Spleen (tissue), 11 donors: ENCODE data around the gene MACROD2. TPM values are rescaled to one million over a fixed set of nuclear protein-coding genes. Genes with fewer than 3 reads are reported as not detected.

ENCODE experiments used
- DNase-seq: peaks from one replicate; pipeline ENCODE4 v3.0.0-alpha.2; 2020
- H3K27ac ChIP-seq, 8 donors: fragments of 200-600 bp; sonication (generic) in 7 of 8; 1 replicate in 4 of 8; 2 replicates in 4 of 8; pipeline versions ENCODE4 v1.5.0 to v1.8.0; 2016 to 2021; ENCODE audit warnings: inconsistent platforms in 4 of 8, mild to moderate bottlenecking in 4 of 8, moderate library complexity in 1 of 8
- H3K27me3 ChIP-seq, 7 donors: fragments of 200-600 bp; sonication (generic) in 6 of 7; replicated peaks in 1 of 7; 1 replicate in 4 of 7; 2 replicates in 3 of 7; pipeline versions ENCODE4 v1.5.0 to v1.8.0; 2016 to 2021; ENCODE audit warnings: inconsistent platforms in 3 of 7, mild to moderate bottlenecking in 1 of 7
- H3K36me3 ChIP-seq, 6 donors: fragments of 200-600 bp; sonication (generic) in 5 of 6; 1 replicate in 4 of 6; 2 replicates in 2 of 6; pipeline versions ENCODE4 v1.5.0 to v1.8.0; 2016 to 2021; ENCODE audit warnings: inconsistent platforms in 2 of 6
- H3K4me1 ChIP-seq, 6 donors: fragments of 200-600 bp; sonication (generic) in 5 of 6; 1 replicate in 3 of 6; 2 replicates in 3 of 6; pipeline versions ENCODE4 v1.5.0 to v1.8.0; 2016 to 2021; ENCODE audit warnings: inconsistent platforms in 3 of 6
- H3K4me3 ChIP-seq, 8 donors: fragments of 200-600 bp; sonication (generic) in 7 of 8; 1 replicate in 4 of 8; 2 replicates in 4 of 8; pipeline versions ENCODE4 v1.5.0 to v1.8.0; 2016 to 2021; ENCODE audit warnings: inconsistent platforms in 4 of 8, mild to moderate bottlenecking in 4 of 8, moderate library complexity in 2 of 8
- H3K9me3 ChIP-seq, 8 donors: fragments of 200-600 bp; sonication (generic) in 7 of 8; 1 replicate in 4 of 8; 2 replicates in 4 of 8; pipeline versions ENCODE4 v1.5.0 to v1.8.0; 2016 to 2021; ENCODE audit warnings: inconsistent platforms in 4 of 8
- CTCF ChIP-seq, 11 experiments: fragments of 200-600 bp in 7 of 11; fragments of 450-650 bp in 4 of 11; sonication (generic) in 4 of 11; IDR thresholded peaks in 8 of 11; conservative IDR thresholded peaks in 3 of 11; 1 replicate in 7 of 11; 2 replicates in 4 of 11; pipeline versions ENCODE4 v1.4.0 to v1.8.0; 2016 to 2021; ENCODE audit warnings: antibody characterized with exemption in 11 of 11, inconsistent platforms in 4 of 11, mild to moderate bottlenecking in 1 of 11
- POLR2A ChIP-seq, 3 donors: fragments of 450-650 bp; IDR thresholded peaks; one replicate each; pipeline ENCODE4 v1.5.1; 2017; ENCODE audit warnings: antibody characterized with exemption in 3 of 3, mild to moderate bottlenecking in 1 of 3
- POLR2AphosphoS5 ChIP-seq, 3 donors: sonication (generic); formaldehyde crosslinking; IDR thresholded peaks; one replicate each; pipeline ENCODE4 v1.5.1; 2017; ENCODE audit warnings: antibody characterized with exemption in 3 of 3
- WGBS, 5 donors: extraction: QIAGEN DNeasy Blood & Tissue Kit in 3 of 5; methylation state at CpG; one replicate each; pipeline versions ENCODE4 v1.1.5 to v1.1.7; 2013 to 2018; 5-methylcytosine and 5-hydroxymethylcytosine counted together
- intact Hi-C: fragments of 100-400 bp; cut with DNase I; formaldehyde crosslinking; loops from one replicate; pipeline ENCODE4 v1.15.0; 2023; ENCODE audit warnings: low total_unique reads
- polyA plus RNA-seq, 3 donors: library from polyadenylated mRNA; stranded (reverse); fragments of 200-250 nt; gene quantifications; one replicate each; pipeline ENCODE4 v1.2.1, GENCODE V29; 2013
- total RNA-seq, 7 donors: library from RNA; depleted of rRNA in 3 of 7; stranded (reverse); fragments of >200 nt in 3 of 7; fragmentation: NEBNext Ultra II Directional in 4 of 7; extraction: Animal tissue kit (Norgen Biotek cat#: 25700) in 4 of 7; gene quantifications; one replicate each; pipeline versions ENCODE4 v1.1.0 to v1.2.1, GENCODE V29; 2016 to 2021
- donor health status: healthy with polysubstance abuse.
- donor health status: DM: no; HTN: no; CAD: no; lungs with moderate emphysema.
- donor health status: DM: no; HTN: no; CAD: no.
- donor health status: Bipolar disorder and iron deficiency.
- donor health status: healthy.
- donor health status: DM: no; HTN: no; CAD: no.
- donor health status: DM: yes; HTN: yes; CAD: no.

The MACROD2 gene
- total and polyA plus RNA-seq, 10 donors, result 1.5 to 4.7 (median 3.4) TPM

GRCh38 chr20:14580418-14581074, 585.2 kb downstream of the MACROD2 start:
- H3K9me3 ChIP-seq, result no peaks in the 10 kb centered on the region
- no peaks in the 10 kb centered on the region for H3K4me1 ChIP-seq
- TF ChIP-seq POLR2AphosphoS5 (IDR thresholded peaks at IDR 0.05), result no peak
- no peak for TF ChIP-seq POLR2A (IDR thresholded peaks at IDR 0.05)
- no peak for TF ChIP-seq CTCF (IDR thresholded peaks at IDR 0.05 in 8 of 11, conservative IDR thresholded peaks at IDR 0.05 in 3 of 11)
- H3K36me3 ChIP-seq, result no peaks in the 10 kb centered on the region
- H3K4me3 ChIP-seq, result no peak overlapping the region
- no peaks in the 10 kb centered on the region for H3K27me3 ChIP-seq
- intact Hi-C loops, result no loop called here
- H3K27ac ChIP-seq, result no peak overlapping the region
- DNase-seq, result no peak
- 51 to 75% (median 67%) methylated on average over 4 of the region's 4 CpGs for WGBS, 5 donors

- Histone ChIP-seq H3K27me3 (no peaks in the 10 kb centered on the region), H3K9me3 (no peaks in the 10 kb centered on the region), H3K4me1 (no peaks in the 10 kb centered on the region), H3K27ac (no peak overlapping the region), H3K4me3 (no peak overlapping the region), H3K36me3 (no peaks in the 10 kb centered on the region)
- TF ChIP-seq POLR2AphosphoS5 (IDR thresholded peaks at IDR 0.05) (no peak), POLR2A (IDR thresholded peaks at IDR 0.05) (no peak), CTCF (IDR thresholded peaks at IDR 0.05 in 8 of 11, conservative IDR thresholded peaks at IDR 0.05 in 3 of 11) (no peak)
- WGBS, 5 donors, result 77 to 89% (median 85%) methylated on average over 3 of the region's 3 CpGs
- intact Hi-C loops, result no loop called here
- DNase-seq, result no peak
Measured at GRCh38 chr20:14581731-14582130, 586.4 kb downstream of the MACROD2 start.

DNA sequence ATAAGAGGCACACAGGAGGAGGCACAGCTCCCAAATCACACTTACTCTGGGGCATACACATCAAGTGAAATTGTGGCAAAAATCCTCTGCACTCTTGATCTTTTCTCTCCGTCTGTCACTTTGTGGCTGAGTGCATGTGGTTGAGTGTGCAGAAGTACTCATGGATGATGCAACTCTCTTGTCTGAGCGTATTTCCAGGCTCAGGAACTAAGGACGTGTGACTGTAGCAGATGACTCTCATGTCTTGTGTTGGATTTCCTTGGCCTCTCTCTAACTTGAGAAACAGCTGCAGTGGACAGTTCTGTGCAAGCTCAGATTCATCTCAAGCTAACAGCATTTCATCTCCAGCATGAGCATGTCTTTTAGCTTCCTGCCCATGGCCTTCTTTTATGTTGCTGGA, 587.5 kb downstream of the MACROD2 start:
- Histone ChIP-seq H3K27me3 (no peaks in the 10 kb centered on the region), H3K4me3 (no peak overlapping the region), H3K9me3 (no peaks in the 10 kb centered on the region), H3K27ac (no peak overlapping the region), H3K36me3 (no peaks in the 10 kb centered on the region), H3K4me1 (no peaks in the 10 kb centered on the region)
- TF ChIP-seq POLR2A (IDR thresholded peaks at IDR 0.05) (no peak), CTCF (IDR thresholded peaks at IDR 0.05 in 8 of 11, conservative IDR thresholded peaks at IDR 0.05 in 3 of 11) (no peak)
- intact Hi-C loops, result no loop called here
- no peak for DNase-seq
- 45 to 83% (median 46%) methylated on average over 3 of the region's 3 CpGs for WGBS, 5 donors

- no peak overlapping the region for H3K4me3 ChIP-seq
- DNase-seq, result no peak
- H3K27ac ChIP-seq, result no peak overlapping the region
- intact Hi-C loops, result no loop called here
- peaks cover 0 to 3% (median 0%) of the 10 kb centered on the region in 8 donors for H3K9me3 ChIP-seq
- H3K27me3 ChIP-seq, result no peaks in the 10 kb centered on the region
- TF ChIP-seq CTCF (IDR thresholded peaks at IDR 0.05 in 8 of 11, conservative IDR thresholded peaks at IDR 0.05 in 3 of 11) (no peak), POLR2A (IDR thresholded peaks at IDR 0.05) (no peak), POLR2AphosphoS5 (IDR thresholded peaks at IDR 0.05) (no peak)
- 58 to 92% (median 88%) methylated on average over 1 of the region's 1 CpG for WGBS, 5 donors
- H3K4me1 ChIP-seq, result no peaks in the 10 kb centered on the region
- H3K36me3 ChIP-seq, result no peaks in the 10 kb centered on the region
Measured at GRCh38 chr20:14583413-14583812, 588.1 kb downstream of the MACROD2 start.
